Measurements from ENCODE around the gene SNTG2.

DNA sequence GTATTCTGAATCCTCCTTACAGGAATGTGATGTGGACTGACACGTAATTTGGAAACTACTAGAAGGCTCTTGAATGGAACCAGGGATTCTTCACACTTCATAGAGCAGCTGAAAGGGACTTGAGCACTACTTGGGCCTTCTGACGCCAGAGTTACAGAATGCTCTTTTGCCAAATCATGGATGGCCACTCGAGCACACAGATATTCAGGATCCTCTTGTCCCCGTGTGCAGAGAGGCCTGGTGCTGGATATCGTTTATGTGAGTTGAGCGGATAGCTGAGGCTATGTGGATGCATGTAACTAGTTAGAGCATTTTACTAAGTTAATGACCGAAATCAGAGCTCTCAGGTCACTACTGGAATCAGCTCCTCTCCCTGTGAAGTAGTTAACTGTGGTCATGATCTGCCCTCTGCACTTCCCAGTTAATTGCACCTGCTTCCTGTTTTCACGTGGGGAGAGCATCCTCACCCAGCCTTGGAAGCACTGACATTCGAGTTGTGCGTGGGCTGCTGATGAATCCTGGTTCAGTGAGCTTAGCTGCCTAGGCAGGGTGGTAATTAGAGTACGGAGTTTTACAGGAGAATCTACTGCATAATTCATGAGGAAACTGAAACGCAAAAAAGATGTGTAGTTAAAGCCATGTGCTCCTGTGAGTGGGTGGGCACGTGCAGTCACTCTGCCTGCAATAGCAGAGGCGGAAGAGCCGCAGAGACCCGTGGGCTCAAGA lies 457.5 kb downstream of the SNTG2 start:
- TF ChIP-seq, protein P1, sequence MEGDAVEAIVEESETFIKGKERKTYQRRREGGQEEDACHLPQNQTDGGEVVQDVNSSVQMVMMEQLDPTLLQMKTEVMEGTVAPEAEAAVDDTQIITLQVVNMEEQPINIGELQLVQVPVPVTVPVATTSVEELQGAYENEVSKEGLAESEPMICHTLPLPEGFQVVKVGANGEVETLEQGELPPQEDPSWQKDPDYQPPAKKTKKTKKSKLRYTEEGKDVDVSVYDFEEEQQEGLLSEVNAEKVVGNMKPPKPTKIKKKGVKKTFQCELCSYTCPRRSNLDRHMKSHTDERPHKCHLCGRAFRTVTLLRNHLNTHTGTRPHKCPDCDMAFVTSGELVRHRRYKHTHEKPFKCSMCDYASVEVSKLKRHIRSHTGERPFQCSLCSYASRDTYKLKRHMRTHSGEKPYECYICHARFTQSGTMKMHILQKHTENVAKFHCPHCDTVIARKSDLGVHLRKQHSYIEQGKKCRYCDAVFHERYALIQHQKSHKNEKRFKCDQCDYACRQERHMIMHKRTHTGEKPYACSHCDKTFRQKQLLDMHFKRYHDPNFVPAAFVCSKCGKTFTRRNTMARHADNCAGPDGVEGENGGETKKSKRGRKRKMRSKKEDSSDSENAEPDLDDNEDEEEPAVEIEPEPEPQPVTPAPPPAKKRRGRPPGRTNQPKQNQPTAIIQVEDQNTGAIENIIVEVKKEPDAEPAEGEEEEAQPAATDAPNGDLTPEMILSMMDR (conservative IDR thresholded peaks at IDR 0.05 in 1 of 2, IDR thresholded peaks at IDR 0.05 in 1 of 2; ENCODE audit: low read depth in 1 of 2, low read length in 2 of 2), result no peak
- TF ChIP-seq EZH2 (IDR thresholded peaks at IDR 0.05; ENCODE audit: low read length, missing control alignments), result no peak
